Fibroblast of skin of abdomen (primary cell): ENCODE data around the gene RSRC1.
"Not testable (repeated sequence)": the region's sequence is repeated elsewhere in the genome, so short reads cannot be mapped to it uniquely, and the experiment has no call there.

Source experiments
- DNase-seq: peaks from one replicate; pipeline ENCODE4 v3.0.0-alpha.2; 2013

Gene RSRC1

DNA sequence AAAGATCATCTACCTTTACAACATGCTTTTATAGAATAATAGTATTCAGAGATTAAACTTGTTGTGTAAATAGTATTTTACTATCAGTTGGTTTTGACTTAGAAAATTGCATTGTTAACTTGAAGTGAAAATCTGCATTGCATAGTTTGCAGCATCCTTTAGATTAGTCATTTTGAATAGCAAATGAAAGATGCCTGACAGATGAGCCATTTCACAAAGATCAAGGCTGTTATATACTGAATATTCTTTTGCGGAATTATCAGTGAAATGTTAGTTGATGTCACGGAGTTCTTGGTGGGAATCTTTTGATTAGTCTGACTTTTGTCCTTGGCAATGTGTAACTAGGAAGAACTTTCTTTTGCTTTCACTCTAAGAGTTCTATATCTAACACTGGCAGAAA, 24.5 kb downstream of the RSRC1 start:
- DNase-seq, result no peak

DNA sequence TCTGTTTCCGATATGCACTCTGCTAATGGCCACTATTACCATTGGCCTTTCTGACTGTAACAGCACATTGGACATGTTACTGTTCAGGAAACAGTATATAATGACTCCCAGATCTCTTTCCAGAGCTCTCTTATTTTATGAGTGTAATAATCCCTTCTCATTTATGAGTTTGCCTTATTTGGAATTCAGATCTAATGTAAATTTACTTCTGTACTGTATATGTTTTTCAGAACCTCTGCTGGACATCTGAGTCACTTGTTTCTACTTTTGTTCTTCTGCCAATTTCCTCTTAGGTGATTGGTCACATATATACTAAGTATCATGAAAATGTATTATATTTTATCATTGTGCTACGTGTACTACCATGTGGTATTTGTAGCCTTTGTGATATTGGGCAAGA, 30.5 kb downstream of the RSRC1 start:
- peak; percentile 2 for DNase-seq

DNA sequence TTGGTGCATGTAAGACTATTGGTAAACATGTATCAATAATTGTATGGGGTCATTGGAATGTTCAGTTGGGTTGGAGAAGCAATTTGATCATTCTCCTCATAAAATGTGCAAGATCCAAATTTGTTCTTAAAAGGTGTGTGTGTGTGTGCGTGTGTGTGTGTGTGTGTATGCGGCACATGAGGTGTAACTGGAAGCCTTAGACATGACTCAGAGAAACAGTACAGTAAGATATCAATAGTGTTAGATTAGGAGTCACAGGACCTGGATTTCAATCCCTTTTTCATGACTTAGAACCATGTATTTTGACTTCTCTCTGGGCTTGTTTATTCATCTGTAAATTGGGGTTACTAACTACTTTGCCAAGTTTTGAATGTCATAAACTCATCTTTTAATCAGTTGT, 38.3 kb downstream of the RSRC1 start:
- no peak for DNase-seq

DNA sequence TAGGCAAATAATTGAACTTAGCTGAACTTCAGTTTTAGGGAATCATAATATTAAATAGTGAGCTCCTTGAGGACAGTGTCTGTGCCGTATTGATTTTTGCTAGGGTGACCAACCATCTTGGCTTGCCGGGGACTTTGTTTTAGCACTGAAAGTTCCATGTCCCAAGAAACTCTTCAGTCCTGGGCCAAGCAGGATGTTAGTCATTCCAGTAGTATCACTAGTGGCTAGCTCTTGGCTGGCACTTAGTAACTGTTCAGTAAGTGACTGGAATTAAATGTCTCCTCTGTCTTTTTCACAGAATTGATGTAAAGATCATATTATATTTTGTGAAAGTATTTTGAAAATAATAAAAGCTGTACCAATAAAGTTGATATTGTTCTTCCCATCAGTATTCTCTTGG, 42.3 kb downstream of the RSRC1 start:
- no peak for DNase-seq

DNA sequence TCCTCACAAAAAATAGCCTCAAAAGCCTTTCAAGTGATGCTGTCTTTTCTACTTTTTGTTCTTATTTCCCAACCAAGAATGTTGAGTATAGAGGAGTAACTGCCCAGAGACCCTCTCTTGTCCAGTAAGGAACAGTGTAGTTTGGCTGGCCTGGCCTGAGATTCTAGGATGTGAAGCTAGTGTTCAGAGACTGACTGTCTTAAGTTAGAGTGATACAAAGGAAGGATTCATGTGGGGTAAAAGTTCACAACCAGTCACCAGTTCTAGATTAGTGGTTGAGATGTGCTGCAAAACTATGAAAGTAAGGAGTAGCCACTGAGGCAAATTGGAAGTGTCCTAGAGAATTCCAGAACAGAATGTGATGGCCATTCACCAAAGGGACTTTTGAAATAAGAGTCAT, 49.1 kb downstream of the RSRC1 start:
- DNase-seq, result no peak

DNA sequence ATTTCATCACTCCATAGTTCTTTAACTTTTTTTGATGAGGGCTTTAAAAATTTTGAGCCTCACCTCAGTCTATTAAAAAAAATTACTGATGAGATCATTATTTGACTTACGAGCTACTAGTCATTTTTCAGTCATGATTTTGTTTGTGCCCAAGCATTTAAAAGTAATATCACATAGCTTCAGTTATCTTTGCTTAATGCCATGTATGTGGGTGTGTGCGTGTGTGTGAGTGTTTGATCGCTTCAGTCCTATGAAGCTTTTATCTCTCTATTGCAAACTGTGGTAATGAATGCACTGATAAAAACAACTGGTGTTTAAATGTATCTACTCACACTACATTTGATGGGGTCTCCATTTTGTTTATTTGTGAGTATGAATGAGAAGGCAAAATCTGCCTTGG, 49.8 kb downstream of the RSRC1 start:
- DNase-seq, result no peak

DNA sequence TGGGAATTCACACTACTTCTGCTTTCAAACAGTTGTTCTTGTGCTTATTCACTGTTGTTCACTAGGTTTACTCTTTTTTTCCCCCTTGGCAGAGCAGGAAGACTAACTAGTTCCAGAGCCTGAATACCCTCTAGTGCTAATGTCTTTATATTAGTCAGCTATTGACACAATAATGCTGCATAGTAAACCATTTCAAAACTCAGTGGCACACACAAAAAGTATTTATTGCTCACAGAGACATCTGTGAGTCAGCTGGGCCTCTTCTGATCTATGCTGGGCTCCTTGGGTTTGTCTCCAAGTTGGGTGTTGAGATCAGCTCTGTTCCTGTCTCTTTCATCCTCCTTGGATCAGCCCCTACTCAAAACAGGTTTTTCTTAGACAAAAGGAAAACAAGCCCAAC, 51.1 kb downstream of the RSRC1 start:
- DNase-seq, result peak; percentile 86

DNA sequence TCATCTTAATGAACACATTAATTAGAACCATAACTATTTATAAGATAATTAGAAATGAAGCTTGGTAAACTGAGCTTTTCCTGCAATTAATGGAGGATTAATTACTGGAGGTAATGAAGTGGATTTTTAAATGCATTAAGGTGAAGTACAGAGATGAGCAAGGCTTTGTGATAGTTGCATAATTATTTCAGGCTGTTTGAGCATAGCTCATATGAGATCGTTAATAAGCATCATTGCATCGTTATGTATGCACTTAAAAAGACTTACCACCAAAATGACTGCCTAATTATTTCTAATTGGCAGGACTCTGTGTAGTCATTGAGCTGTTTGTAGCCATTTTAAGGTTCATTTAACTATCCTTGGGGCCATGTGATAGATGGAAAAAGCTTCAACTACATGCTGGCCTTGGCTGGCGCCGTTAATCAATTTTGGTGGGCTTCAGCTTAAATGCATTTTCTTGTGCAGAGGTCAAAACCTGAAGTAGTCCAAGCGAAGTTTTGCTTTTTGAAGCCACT, 55.3 kb downstream of the RSRC1 start:
- DNase-seq, result no peak

DNA sequence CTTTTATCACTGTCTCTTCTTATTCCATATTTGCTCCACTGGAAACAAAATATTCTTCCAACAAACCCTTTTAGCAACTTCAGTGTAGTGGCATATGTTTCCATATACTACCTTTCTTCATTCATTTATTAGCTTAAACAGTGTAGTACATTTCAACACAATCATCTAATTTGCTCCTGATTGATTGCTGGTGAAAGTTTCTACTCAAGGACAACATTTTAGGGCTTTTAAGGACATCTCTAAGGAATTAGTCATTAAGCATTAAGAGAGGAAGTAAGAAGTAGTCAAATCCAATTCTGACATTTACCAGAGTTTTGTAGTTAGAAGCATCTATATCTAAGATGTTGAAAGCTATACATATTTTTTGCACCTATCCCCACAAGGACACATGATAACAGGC, 55.8 kb downstream of the RSRC1 start:
- peak; percentile 64 for DNase-seq

DNA sequence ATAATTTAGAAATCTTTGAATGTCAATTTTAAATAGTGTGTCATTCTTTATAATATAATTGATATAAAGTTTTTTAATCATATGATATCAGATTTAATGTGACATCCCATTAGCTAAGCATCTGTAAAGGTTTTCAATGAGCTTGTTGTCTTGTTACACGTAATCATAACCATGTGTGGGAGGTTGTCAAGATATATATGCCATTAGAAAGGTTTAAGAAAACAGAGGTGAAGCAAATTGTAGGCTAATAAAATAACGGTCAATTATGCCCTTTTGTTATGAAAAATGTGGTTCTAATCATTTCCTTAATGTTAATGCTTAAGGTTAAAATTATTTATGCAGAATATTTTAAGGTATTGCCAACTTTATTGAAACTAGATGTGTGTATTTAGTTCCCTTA, 56.3 kb downstream of the RSRC1 start:
- DNase-seq, result no peak

DNA sequence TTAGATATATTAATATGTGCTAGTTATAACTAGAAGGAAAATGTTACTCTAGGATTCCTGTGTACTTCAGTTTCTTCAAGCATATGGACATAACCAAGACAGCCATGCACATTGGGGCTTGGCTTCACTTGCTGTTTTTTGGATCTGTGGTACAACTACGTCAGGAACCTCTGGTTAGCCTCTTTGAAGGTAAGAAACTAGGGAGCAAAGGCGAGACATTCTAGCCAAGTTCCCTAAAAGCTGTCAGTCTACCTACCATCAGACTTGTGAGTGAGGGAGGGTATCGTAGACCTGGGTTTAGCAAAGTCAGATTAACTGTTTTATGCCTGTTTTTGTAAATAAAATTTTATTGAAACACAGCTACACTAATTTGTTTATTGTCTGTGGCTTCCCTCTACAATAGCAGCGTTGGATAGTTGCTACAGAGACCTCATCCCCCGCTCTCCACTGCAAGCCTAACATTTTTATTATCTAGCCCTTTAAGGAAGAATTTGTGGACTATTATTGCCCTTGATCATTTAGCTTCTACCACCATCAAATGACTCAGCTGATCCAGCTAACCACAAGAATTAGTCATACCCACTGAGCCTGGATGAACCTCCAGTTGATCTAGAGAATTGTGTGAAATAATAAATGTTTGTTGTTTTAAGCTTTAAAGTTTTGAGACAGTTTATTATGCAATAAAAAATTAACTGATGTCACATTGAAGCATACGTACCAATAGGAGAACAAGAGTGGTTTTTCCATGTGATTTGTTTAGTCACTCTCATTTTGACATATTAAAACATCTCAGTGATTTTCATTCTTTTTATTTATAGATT, 58.1 kb downstream of the RSRC1 start:
- peak; percentile 97 for DNase-seq

DNA sequence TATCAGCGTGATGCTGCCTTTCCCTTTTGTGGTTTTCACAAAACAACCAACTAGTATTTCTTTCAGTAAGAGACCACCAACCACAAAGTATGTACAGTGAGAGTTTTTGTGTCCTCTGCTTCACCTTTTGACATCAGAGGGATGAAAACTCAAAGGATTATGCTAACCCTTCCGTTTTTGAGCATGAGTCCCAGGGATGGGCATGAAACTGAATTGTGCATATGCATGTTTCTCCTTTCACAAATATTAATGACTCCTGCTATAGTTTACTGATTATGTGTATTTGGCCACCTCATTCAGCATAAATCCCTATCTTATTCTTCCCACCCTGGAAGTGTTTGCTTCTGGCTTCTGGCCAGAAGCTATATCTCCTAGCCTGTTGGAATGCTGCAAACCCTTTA, 59.2 kb downstream of the RSRC1 start:
- DNase-seq, result peak; percentile 12

DNA sequence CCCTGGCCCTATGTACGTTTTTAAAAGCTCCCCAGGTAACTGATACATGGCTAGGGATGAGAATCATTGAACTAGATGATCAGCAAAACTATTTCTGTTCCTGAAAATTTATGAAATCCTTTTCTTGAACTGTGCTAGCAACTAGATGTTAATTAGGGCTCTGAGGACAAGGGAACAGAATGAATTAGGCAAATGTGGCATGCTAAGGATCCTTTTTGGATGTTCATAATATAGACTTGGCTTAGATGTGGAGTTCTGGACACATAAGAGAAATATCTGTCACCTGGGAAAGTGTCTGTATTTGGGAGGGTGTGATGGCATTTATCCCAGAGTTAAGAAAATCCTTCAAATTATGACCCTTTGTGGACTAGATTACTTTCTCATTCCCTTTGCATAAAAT, 71.2 kb downstream of the RSRC1 start:
- DNase-seq, result no peak

DNA sequence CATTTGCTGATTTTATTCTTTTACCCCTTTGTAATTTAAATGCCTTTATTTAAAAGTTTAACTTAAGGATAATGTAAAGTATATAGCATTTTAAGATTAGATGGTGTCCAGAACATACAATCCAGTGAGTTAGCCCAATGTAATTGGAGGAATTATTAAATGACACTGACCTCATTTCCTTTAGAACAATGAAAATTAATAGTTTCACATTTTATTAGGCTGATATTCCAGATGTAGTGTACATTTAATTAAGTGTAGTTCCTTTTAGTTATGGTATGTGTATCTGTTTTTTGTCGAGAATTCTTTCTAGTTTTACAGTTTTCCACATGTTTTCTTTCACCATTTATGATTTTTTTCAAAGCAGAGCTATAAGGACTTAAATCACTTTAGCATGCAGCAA, 75.8 kb downstream of the RSRC1 start:
- DNase-seq, result no peak

DNA sequence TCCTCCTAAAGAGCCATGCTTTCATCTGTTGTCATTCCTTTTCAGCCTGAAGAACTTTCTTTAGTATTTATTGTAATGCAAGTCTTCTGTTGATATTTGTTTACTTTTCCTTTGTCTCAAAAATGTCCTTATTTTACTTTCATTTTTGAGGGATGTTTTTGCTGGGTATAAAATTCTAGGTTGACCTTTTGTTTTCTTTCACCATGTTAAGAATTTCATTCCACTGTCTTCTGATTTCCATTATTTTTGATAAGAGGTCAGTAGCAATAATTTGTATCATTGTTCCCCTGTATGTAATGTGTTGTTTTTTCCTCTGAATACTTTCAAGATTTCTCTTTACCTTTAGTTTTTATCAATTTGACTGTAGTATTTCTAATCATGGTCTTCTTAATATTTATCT, 91.1 kb downstream of the RSRC1 start:
- DNase-seq, result no peak

DNA sequence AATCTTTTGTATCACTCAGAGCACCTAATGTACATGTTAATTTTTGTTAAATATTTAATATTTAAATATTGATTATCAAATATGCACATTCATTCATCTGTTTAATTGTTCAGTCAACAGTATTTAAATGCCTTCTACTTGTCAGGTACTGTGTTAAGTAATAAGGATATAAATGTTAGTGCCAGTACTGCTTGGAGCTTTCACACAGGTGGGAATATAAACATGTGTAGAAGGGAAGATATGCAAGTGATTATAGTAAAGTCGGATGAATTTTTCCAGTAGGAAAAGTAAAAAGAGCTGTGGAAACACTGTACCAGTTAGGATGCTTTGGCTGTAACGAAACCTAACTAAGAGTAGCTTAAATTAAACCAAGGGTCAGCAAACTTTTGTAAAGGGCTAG, 95.4 kb downstream of the RSRC1 start:
- DNase-seq, result no peak

DNA sequence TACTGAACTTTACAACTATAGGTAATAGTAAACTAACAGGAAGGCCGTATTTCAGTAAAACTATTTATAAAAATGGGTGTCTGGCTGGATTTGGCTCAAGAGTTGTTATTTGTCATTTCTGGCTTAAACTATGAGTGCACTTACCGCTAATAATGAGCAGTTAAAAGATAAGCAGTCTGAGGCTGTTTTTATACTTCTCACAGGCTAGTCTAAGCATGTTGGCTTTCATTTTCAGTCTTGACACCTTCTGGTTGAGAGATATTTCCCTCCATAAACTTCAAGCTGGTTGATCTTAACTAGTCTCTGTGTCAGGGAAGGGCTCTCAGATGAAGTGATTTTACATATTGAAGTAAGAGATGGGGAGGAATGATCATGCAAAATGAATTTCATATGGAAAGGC, 96.1 kb downstream of the RSRC1 start:
- DNase-seq, result no peak

DNA sequence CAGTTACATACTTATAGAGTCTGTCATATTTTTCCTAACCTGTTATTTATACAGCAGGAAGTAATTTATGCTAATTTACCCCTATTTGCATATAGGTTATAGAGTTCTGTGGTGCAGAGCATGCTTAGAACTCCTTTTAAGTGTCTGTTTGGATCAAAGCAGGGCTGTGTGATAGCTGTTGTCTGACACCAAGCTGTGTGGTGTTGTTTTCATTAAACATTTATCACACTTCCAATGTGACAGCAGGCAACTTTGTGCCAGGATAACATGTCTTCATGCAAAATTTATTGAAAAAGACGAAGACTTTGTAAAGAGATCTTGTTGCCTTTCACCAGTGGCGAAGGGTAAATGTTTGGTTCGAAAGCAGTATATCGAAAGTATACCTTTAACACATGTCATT, 100.2 kb downstream of the RSRC1 start:
- no peak for DNase-seq

DNA sequence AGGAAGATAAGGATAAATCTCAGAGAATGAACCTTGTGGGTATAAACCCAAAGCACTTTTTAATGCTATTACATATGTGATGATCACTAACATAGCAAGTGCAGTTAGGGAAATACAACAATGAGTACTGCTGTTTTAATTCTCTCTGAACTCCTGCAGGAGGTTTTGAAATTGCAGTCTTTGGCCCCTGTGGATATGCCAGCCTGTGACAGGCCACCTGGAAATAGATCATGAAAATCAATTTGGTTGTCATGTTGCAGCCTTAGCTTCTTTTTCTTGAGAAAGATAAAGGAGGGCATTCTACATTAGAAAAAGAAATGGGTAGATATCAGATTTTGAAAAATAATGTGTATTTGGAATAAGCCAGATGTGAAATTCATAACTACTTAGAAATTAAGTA, 103.6 kb downstream of the RSRC1 start:
- DNase-seq, result no peak

DNA sequence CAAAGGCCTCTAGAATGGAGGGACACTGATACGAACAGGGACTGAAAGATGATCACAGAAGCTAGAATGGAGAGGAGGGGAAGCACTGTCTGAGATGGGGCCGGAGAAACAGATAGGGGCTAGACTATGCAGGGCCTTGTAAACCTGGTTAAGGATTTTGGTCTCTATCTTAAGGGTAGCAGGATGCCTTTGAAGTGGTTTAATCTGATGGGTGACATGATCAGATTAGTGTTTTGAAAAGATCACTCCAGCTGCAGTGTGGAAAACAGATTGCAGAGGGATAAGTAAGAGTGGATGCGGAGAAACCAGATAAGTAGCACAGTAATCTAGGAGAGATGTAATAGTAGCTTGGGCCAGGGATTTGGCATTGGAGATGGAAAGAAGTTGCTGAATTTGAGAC, 108.1 kb downstream of the RSRC1 start:
- no peak for DNase-seq

DNA sequence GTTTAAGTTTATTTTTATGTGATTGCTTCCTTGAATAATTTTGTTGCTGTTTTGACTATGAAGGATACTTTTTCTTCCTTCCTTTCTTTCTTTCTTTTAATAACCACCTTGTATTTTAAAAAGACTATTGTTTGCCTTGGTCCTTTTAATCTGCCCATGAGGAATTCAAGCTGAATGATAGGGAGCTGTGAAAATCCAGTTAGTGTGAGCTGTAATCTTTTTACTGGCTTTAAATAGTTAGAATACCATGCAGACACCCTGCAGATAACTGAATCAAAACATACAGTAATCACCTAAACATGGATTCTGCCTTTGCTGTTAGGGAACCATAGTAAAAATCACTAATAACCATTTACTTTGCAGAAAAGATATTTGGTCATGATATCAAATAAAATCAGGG, 110.7 kb downstream of the RSRC1 start:
- DNase-seq, result no peak

DNA sequence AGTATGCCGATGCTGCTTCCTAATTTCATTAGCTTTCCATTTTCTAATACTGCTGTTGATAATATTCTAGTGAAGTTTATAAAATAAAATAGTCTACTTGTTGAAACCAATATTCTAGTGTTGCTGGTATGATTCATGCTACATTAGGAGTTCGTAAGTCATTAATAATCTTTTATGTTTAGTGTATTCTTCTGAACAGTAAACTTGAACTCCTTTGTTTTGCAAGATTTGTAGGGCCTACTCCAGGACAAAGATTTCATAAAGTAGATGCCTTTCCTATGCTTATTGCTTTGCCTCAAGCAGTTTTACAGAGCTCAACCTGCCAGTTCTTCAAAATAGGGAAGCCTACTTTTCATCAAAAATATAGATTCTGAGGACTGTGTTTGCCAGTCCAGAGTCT, 111.5 kb downstream of the RSRC1 start:
- no peak for DNase-seq

DNA sequence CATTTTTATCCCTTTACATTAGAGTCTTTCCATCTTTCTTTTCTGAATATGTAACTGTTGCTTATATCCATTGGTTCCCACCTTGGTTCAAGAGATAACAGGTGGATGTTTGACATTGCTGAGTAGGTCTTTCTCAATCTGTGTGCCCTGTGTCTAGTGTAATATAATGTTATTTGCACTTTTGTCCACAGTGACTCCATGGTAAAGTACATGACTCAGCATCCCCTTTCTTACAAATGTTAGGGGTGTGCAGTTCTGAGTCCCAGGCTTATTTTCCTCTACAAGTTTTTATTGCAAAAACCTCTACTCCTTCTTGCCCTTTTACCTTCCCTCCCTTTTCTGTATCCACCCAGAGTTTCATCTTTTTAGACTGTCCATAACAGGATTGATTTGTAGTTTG, 116.5 kb downstream of the RSRC1 start:
- DNase-seq, result no peak

DNA sequence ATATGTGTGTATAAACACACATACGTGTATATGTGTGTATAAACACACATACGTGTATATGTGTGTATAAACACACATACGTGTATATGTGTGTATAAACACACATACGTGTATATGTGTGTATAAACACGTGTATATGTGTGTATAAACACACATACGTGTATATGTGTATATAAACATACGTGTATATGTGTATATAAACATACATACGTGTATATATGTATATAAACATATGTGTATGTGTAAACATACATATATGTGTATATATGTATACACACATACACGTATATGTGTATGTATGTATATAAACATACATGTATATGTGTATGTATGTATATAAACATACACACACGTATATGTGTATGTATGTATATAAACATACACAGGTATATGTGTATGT, 119.1 kb downstream of the RSRC1 start:
- DNase-seq, result not testable (repeated sequence)

DNA sequence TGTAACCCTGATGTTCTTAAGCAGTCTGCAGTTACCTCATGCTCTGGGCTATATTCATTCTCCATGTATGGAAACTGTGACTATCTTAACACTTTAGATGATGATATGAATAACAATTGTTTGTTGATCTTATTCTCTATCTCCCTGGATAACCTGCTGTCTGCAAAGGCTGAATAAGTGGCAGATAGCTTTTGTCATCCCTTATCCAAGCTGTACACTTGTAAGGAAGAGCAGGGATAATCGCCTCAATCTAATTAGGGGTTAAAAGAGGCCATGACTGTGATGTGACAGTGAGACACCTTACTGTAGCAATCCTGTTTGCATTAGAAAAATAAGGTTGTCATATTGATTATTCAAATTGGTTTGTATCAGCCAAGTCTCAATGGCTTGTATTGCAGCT, 123.9 kb downstream of the RSRC1 start:
- no peak for DNase-seq
